Amniotic stem cell (primary cell): ENCODE measurements around the gene ATG13.

ENCODE experiments used
- DNase-seq: peaks from one replicate; lab custom pipeline; 2025; lab: John Stamatoyannopoulos, UW

The ATG13 gene

DNA sequence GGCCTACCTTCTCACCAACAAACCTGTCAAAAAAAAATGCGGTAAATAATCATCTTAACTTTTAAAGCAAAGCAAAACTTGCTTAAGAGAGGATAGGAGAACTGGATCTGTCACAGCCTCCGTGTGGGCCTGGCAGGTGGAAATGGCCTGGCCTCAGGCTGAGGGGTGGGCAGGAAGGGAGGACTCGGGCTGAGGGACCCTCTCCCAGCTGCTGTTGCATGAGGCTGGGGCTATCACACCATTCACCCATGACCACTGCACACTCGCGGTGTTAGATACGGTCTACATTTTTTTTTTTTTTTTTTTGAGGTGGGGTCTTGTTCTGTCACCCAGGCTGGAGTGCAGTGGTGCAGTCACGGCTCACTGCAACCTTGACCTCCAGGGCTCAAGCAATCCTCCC lies 58.6 kb downstream of the ATG13 start:
- DNase-seq, result no peak

DNA sequence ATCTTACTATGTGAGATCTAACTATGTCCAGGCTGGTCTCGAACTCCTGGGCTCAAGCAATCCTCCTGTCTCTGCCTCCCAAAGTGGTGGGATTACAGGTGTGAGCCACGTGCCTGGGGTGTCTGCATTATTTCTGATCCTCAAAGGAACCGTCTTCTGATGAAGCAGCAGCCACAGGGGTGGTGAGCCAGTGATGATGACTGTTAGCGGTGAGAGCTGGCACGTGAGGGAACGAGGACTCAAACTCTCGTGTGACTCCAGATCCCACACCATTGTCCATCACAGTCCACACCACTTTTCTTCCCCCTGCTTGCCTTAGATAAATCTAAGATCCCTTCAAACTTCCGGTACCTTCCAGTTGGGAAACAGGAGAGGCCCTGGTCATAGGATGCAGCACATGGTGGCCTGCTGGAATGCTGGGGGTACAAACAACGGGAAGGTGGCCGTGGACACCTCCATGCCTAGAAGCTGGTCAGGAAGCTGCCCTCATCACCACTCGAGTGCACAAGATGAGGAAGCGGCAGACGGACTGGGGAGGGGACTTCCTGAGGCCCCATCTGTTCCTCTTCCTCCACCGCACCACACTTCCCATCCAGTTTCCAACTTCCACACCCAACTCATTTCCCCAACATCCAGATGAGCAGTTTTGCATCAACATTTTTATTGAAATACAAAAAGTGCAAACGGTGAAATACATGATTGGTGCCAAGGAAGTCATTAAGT lies 59.2 kb downstream of the ATG13 start:
- no peak for DNase-seq

DNA sequence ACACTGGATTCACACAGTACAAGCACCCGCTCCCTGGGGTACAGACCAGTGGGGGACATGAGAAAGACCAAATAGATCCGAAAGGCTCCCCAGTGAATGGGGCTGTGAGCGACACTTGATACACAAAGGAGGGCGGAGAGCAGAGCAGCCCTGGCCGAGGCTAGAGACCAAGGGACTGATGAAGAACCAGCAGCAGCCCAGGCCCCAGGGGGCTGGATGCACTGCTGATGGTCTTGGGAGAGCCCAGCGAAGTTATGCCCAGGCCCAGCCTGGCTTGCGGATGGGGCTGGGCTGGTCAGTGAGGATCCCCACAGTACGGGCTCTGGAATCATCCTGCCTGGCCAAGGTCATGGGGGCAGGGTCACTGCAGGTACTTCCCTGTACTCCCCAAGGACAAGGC lies 59.8 kb downstream of the ATG13 start:
- DNase-seq, result no peak

DNA sequence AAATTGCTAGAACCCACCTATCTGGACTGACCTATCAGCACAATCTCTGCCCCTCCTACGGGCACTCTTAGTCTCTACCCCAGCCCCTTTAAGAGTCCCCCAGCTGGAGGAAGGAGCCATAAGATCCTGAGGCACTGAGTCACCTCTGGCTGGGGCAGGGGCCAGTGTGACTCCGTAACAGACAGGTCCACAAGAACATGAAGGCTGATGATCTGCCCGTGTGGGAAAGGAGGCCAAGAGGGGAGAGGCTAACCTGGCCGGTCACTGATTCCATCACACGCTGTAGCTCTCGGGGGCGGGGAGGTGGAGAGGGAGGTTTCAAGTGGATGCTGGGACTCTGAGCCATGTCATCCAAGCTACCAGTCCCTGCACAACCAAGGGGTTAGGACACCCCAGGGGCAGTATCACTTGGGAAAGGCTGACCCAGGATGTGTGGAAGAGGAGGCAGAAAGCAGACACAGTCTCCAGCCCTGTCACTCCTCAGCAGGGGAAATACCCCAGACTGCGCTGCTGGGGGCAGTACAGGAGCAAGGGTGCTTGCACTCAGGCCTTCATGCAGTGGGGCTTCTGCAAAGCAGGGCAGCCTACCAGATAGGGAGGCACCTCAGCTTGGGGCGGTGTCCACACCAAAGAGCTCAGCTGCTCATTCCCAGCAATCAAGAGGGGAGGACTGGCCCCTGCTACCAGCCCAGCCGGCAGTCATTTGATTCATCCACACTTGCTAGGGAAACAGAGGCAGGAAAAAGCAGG lies 60.8 kb downstream of the ATG13 start:
- no peak for DNase-seq

DNA sequence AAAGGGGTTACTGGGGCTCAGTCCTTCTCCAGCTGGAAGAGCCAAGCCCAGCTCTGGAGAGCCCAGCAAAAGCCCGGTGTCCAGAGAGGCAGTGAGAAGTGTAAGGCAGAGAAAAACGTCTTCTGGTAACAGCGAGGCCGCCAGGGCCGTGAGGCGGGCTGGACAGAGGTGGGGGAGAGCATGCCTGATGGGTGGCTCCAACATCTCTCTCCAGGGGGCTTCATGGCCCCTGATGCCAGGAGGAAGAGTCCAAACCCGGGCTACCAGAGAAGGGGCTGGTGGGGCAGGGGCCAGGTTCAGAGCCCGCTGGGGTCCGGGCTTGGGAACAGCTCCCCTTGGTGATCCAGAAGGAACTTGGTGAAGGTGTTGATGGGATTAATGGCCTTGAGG lies 61.4 kb downstream of the ATG13 start:
- no peak for DNase-seq

DNA sequence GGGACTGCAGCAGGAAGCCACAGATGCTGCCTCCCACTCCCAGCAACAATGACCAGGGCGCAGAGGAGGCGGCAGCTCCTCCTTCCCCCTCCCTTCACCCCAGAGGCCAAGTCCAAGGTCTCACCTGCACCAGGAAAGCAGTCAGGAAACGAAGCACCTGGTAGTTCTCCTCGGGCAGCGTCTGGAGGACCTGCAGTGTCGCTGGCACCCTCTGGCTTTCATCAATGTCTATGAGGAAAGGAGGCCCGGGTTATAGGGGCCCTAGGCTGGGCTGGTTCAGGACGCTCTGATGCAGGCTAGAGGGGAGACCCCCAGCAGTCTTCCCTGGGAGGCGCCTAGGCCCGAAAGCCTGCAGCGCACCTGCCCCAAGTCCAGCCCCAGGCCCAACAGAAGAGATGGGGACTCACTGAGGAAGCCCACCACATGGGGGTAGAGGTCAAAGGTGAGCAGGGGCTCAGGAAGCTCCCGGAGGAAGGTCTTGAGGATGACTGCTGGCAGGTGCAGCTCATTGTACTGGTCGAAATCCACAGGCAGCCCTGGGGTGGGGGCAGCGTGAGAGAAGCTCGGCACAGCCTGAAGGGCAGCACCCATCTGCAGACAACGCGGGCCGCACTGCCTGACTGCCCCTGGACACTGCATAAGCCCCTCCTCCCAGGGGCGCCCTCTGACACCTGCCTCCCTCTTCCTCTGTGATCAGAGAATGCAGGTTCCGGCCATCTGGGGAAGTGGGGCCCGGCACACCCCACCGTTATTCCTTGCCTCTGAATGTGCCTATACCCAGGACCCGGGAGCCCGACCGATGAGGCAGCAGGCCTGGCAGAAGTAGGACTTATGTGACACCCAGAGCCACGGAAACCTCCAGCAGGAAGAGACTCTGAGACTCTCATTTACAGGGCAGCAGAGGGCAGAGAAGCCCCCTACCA lies 62.1 kb downstream of the ATG13 start:
- DNase-seq, result no peak

DNA sequence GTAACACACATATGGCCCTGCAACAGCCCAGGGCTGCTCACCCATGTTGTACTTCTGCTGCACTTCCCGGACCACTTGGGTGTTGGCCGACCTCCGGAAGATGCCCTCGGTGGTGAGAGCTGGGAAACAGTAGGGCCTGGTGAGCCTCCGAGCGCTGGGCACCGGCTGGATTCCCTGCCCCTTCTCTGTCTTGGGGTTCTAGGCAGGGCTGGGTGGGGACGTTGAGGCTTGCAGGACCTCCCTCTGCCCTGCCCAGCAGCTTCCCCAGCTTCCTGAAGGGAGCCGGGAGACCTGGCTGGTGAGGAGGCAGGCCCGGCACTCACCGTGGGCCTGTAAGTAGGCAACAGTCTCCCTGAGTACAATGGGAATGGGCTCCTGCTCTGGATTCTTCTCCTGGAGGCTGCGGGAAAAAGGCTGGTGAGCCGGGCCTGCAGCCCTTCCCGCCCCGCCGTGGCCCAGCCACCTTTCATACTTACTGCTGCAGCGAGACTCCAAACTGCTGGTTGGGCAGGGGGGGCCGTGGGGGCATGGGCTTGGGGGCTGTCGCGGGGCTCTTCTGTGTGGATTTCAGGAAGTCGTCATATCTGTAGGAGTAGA lies 62.9 kb downstream of the ATG13 start:
- DNase-seq, result no peak

DNA sequence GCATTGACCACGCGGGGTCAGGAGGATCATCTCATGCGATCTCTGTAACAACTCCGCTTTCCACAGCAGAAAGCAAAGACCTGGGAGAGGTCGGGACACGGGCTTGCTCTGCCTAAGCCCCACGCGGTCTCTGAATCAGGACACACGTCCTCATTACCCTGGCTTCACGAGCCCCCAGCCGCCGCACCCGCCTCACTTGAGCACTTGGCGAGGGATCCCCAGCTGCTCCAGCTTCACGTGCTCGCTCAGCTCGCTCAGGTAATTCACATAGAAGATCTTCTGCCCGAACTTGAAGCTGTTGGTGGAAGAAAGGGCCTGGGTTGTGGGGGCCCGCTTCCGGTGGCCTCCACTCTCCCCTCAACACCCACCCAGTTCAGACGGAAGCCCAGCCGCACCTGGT lies 63.5 kb downstream of the ATG13 start:
- DNase-seq, result no peak

DNA sequence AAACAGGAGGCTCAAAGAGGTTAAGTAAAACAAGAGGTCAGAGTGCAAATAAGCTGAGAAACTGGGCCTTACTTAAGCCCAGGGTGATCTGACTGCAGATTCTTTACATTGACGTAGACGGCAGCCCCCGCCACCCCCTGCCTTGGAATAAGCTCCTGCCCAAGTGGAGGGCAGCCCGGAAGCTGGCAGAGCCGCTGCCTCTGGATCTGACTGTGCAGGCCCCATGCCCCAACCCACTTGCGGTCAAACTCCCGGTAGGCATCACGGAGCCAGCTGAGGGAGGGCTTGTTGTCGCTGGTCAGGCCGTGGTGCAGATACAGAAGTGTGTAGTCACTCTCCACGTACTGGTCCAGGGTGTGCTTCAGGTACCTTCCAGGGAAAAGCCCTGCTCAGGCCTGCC lies 64.5 kb downstream of the ATG13 start:
- DNase-seq, result no peak

DNA sequence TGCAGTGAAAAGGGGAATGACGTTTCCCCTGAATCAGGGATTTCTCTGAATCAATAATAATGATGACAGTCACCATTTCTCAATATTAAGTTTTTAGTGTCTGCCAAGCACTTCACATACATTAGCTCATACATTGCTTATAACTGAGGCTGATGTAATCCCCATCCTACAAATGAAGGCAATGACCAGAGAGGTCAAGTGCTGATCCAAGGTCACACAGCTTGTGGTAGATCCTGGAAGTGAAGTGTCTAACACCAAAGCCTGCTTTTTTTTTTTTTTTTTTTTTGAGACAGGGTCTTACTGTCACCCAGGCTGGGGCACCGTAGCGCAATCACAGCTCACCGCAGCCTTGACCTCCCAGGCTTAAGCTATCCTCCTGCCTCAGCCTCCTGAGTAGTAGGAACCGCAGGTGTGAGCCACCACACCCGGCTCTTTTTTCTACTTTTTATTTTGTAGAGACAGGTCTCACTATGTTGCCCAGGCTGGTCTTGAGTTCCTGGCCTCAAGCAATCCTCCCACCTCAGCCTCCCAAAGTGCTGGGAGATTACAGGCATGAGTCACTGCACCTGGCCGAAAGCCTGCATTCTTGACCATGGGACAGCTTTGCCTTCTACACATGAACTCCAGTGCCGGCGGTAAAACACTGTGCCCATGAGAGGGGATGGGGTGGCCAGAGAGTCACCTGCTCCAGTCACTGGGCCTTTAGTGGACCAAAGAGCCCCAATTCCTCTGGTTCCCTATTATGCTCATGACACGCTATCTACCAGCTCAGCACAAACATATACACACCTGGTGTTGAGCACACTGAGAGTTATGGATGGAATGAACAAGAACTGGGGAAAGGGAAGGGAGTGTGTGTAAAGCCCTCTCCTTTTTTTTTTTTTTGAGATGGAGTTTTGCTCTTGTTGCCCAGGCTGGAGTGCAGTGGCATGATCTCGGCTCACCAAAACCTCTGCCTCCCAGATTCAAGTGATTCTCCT lies 65.7 kb downstream of the ATG13 start:
- DNase-seq, result no peak

DNA sequence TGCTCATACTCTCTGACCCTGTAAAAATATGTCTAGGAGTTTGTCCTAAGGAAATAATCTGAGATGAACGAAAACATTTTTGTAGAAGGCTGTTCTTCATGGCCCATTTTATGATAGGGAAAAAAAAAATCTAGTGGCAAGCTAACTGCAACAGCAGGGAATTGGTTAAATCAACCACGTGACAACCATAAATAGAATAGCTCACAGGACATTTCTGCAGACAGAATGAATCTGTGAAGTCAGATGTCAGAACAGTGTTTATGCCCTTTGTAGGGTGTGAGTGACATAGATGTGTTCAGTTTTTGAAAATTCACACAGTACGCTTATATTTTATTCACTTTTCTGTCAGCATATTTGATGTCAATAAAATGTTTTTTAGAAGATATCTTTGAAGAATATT lies 67.0 kb downstream of the ATG13 start:
- no peak for DNase-seq

DNA sequence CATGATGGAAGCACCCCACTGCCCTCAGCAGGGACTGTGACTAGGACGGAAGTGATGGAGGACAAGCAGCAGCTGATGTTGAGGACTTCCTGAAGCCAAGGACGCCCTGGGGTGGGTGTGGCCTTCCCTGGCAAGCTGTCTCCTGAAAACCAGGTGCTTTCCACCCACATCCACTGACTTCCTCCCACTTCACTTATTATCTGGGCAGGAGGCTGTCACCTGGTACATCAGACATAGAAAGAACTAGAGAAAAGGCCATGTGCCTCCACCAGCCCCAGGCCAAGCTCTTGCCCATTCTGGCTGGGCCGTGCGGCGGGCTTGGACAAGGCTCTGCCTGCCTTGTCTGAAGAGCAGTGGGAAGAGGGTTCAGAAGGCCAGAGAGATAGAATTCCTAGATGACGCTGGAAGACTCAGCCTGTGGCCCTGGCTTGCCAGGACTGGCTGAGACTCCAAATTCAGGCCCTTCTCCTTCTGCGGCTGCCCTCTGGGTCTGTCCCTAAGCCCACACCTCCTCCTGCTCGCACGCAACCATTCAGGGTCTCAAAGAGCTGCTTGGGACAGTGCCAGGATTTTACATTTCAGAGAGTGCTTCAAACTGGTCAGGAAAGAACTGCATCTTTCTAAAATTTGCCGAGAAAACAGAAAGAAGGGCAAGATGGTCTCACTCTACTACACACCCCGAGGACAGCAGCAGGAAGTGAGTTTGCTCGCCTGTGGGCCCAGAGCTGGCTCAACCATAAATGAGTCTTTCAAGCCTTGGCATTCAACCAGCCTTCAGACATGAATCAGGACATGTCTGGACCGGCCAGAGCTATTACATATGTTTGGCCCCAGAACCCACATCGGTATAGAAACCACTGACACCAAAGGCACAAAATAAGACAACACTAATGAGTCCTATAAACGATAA lies 69.8 kb downstream of the ATG13 start:
- DNase-seq, result no peak

DNA sequence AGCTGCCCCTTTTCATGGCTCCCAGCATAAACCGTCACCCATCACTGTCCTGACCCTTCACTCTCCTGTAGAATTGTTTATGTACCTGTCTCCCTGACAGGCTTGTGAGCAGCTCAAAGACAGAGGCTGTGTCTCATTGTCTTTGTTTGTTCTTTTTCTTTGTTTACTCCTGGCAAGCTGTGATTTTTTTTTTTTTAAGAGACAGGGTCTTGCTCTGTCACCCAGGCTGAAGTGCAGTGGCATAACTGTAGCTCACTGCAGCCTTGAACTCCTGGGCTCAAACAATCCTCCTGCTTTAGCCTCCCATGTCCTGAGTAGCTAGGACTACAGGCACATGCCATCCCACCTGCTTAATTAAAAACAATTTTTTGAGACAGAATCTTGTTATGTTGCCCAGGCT lies 73.3 kb downstream of the ATG13 start:
- DNase-seq, result no peak

DNA sequence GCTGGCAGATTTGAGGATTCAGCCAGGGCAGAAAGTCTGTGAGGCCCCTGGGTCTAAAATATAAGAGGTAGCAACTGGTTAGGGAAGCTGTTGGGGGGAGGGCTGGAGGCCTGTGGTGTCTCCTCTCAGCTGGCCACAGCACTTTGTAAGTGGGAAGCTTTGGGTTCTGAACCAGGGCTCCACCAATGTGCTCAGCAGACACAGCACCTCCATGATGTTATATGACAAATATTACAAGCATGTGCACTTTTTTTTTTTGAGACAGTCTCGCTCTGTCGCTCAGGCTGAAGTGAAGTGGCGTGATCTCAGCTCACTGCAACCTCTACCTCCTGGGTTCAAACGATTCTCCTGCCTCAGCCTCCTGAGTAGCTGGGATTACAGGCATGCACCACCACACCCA lies 75.1 kb downstream of the ATG13 start:
- DNase-seq, result no peak

DNA sequence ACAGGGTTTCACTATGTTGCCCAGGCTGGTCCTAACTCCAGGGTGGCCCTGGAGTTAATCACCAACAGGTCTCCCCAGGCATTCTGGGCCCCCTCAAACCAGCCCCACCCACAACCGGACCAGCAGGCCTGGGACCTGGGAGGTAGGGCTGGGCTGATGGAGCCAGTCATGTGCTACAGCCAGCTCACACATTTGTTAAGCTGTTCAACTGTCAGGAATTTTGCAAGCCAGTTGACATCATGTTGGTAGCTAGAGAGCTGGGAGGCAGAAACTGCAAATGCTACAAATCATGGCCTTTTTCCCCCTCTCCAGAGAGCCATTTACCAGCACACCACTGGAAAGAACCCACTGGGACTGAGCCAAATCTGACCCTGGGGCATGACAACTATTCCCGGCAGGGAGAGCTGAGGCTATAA lies 76.3 kb downstream of the ATG13 start:
- DNase-seq, result no peak

DNA sequence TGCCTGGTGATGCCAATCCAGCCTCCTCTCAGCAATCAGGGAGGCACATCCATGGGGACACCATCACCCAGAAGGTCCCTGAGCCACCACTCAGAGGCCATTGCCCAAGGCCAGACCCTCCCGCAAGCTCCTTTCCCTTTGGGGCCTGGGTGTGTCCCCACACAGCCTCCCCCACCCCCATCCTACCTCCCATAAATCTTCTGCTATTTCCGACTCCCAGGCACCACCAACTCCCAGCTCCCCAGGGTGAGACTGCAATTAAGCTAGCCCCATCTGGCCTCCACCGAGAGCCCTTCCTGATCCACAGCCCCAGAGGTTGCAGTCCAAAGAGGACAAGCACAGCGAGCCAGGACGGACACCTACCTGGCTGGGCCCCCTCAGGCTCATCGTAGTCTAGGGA lies 76.7 kb downstream of the ATG13 start:
- no peak for DNase-seq

DNA sequence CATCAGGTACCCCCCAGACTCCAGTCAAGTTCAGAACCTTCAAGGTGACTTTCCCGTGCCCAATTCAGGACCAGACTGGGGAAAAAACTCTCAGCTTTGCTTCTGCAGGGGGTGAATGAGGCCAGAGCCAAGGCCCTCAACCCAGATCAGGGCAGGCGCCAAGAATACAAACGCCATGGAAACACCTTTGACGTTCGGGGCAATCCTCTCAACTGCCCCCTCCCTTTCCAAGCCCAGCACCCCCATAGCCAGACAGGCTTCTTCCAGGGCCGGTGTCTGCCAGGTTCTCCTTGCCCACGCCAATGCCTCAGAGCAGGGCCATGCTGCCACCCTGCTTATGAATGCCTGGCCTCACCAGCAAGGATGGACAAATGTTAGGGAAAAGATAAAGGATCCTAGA lies 77.3 kb downstream of the ATG13 start:
- no peak for DNase-seq

DNA sequence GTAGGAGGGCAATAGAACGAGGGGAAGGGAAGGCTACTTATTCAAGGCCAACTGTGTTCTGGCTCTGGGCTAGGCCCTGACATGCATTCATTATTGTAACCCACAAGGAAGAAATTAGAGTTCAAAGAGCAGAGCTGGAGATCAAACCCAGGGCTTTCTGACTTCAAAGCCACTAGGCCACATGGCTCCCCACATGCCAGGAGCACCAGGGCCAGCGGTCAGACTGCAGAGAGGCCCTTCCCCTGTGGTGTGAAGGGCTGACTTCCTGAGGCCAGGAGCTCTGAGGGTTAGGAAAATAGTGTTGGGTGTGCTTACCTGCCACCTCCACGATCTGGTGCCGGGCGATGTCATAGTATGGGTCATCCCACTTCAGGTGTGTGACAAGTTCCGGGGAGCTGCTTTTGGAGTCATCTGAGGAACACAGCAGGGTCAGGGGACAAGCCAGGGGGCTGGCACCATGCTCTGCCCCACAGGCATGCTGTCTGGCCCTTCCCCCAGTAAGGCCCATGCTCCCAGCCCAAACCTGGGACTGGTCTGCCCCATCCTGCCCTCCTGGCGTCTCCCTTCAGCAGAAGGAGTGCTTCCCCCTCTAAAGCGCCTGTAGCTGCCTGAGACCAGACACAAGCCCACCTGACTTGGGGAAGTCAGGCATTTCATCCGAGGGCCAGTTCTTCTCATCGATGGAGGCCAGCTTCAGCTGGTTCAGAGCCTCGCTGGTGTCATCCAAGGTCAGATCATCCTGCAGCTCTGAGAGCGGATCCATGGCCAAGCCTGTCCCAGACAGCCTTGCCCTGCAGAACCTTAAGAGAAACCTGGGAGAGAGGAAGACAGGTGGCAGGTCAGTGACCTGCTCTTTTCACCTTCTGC lies 78.2 kb downstream of the ATG13 start:
- no peak for DNase-seq

DNA sequence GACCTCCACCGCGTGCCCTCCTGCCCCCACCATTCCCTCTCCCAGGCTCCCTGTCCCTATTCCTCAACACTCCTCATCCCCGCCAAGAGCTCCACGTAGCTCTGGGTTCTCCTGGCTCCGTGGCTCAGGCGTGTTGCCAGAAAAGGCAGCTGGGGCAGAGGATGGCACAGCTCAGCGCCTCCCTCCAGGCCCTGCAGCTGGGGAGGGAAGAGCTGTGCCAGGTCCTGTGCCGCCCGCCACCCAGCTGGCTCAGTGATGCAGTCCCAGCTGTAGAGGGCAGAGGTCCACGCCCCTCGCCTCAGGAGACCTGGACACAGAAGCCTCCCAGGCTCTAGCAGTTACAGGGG lies 78.8 kb downstream of the ATG13 start:
- no peak for DNase-seq
